ENCODE data around the gene MKX.

- no peak for TF ChIP-seq CTCF (IDR thresholded peaks at IDR 0.05)
- no peak for TF ChIP-seq POLR2A (IDR thresholded peaks at IDR 0.05)
Observed at GRCh38 chr10:27779462-27780015, 33.9 kb upstream of the MKX start.

Data from lower leg skin (tissue), 3 donors.